Sigmoid colon (tissue), 7 donors: ENCODE data around the gene CAPN2. TPM values are rescaled to one million over a fixed set of nuclear protein-coding genes. Genes with fewer than 3 reads are reported as not detected.

Experiments
- DNase-seq: peaks from one replicate; pipeline ENCODE4 v3.0.0-alpha.2; 2019
- H3K27ac ChIP-seq, 4 donors: fragments of 200-600 bp; sonication (generic); one replicate each; pipeline ENCODE4 v1.5.1; 2016 to 2019; ENCODE audit warnings: mild to moderate bottlenecking in 1 of 4
- H3K27me3 ChIP-seq, 3 donors: fragments of 200-600 bp; sonication (generic); one replicate each; pipeline ENCODE4 v1.5.1; 2019; ENCODE audit warnings: mild to moderate bottlenecking in 1 of 3
- H3K36me3 ChIP-seq, 4 donors: fragments of 200-600 bp; sonication (generic); one replicate each; pipeline ENCODE4 v1.5.1; 2016 to 2019
- H3K4me1 ChIP-seq, 4 donors: fragments of 200-600 bp; sonication (generic); one replicate each; pipeline ENCODE4 v1.5.1; 2017 to 2019
- H3K4me3 ChIP-seq, 4 donors: fragments of 200-600 bp; sonication (generic); one replicate each; pipeline ENCODE4 v1.5.1; 2017 to 2019; ENCODE audit warnings: mild to moderate bottlenecking in 2 of 4, moderate library complexity in 1 of 4
- H3K9me3 ChIP-seq, 4 donors: fragments of 200-600 bp in 3 of 4; sonication (generic) in 3 of 4; one replicate each; pipeline versions ENCODE4 v1.5.1 to v1.6.1; 2013 to 2019
- EP300 ChIP-seq, 4 donors: sonication (generic); formaldehyde crosslinking; IDR thresholded peaks; one replicate each; pipeline ENCODE4 v1.6.1; 2017; ENCODE audit warnings: antibody characterized with exemption in 4 of 4
- POLR2A ChIP-seq, 2 donors: fragments of 450-650 bp; IDR thresholded peaks; one replicate each; pipeline ENCODE4 v1.6.1; 2016; ENCODE audit warnings: antibody characterized with exemption in 2 of 2, mild to moderate bottlenecking in 2 of 2, moderate library complexity in 2 of 2
- POLR2AphosphoS5 ChIP-seq, 4 donors: sonication (generic); formaldehyde crosslinking; IDR thresholded peaks; one replicate each; pipeline ENCODE4 v1.6.1; 2017; ENCODE audit warnings: antibody characterized with exemption in 4 of 4
- WGBS, 2 donors: extraction: QIAGEN DNeasy Blood & Tissue Kit; methylation state at CpG; one replicate each; pipeline ENCODE4 v1.1.7; 2013; 5-methylcytosine and 5-hydroxymethylcytosine counted together
- intact Hi-C: fragments of 100-400 bp; cut with DNase I; formaldehyde crosslinking; loops from one replicate; pipeline ENCODE4 v1.15.1; 2023
- polyA plus RNA-seq, 3 donors: library from polyadenylated mRNA; stranded (reverse); fragments of 200-250 nt; gene quantifications; one replicate each; pipeline ENCODE4 v1.2.3, GENCODE V29; 2013
- total RNA-seq, 4 donors: library from RNA; depleted of rRNA; stranded (reverse); fragments of >200 nt; gene quantifications; one replicate each; pipeline ENCODE4 v1.1.0, GENCODE V29; 2016
- TF ChIP-seq, protein P1 (sequence below), 4 experiments: fragments of 450-650 bp in 3 of 4; fragments of 200-600 bp in 1 of 4; IDR thresholded peaks; one replicate each; pipeline ENCODE4 v1.5.1; 2016 to 2019; ENCODE audit warnings: antibody characterized with exemption in 4 of 4, mild to moderate bottlenecking in 3 of 4, moderate library complexity in 2 of 4
- donor health status: healthy with polysubstance abuse.
- donor health status: Bipolar disorder and iron deficiency.
- donor health status: healthy.

Gene CAPN2
- total and polyA plus RNA-seq, 7 donors, result 67.3 to 266 (median 135) TPM

DNA sequence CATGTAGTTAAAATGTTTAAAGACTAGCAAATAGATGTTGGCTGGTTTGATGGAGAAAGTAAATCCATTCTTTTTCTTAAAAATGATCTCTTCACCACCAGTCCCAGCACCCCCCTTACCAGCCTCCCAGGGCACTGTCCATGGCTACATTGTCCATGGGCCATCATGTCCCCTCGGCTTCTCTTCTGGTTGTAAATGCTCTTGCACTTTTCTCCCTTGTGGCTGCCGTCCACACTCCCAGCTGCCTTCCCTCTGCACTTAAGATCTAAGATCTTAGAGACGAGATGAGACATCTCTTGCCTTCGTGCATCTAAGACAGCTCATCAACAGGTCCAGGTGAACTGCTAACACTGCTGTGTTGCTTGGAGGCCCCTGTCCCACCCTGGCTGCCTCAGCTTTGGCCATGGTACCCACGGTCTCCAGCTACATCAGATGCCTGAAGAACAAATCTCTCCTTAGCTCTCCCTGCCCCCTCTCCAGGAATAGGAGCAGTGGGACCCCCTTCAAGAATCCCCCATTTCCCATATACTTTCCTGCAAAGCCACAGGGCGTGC, 11.1 kb downstream of the CAPN2 start:
- Histone ChIP-seq H3K36me3 (peaks cover 0 to 44% (median 12%) of the 10 kb centered on the region in 4 donors), H3K27ac (peak overlapping the region in 1 of 4 donors; percentile 21), H3K4me1 (peaks cover 0 to 52% (median 30%) of the 10 kb centered on the region in 4 donors), H3K27me3 (no peaks in the 10 kb centered on the region), H3K4me3 (no peak overlapping the region), H3K9me3 (no peaks in the 10 kb centered on the region)
- WGBS, 2 donors, result 89 to 92% methylated on average over 6 of the region's 6 CpGs
- TF ChIP-seq, protein P1, sequence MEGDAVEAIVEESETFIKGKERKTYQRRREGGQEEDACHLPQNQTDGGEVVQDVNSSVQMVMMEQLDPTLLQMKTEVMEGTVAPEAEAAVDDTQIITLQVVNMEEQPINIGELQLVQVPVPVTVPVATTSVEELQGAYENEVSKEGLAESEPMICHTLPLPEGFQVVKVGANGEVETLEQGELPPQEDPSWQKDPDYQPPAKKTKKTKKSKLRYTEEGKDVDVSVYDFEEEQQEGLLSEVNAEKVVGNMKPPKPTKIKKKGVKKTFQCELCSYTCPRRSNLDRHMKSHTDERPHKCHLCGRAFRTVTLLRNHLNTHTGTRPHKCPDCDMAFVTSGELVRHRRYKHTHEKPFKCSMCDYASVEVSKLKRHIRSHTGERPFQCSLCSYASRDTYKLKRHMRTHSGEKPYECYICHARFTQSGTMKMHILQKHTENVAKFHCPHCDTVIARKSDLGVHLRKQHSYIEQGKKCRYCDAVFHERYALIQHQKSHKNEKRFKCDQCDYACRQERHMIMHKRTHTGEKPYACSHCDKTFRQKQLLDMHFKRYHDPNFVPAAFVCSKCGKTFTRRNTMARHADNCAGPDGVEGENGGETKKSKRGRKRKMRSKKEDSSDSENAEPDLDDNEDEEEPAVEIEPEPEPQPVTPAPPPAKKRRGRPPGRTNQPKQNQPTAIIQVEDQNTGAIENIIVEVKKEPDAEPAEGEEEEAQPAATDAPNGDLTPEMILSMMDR (IDR thresholded peaks at IDR 0.05), result no peak
- TF ChIP-seq POLR2AphosphoS5 (IDR thresholded peaks at IDR 0.05) (no peak), EP300 (IDR thresholded peaks at IDR 0.05) (no peak), POLR2A (IDR thresholded peaks at IDR 0.05) (no peak)
- intact Hi-C loops, result no loop called here
- DNase-seq, result no peak

DNA sequence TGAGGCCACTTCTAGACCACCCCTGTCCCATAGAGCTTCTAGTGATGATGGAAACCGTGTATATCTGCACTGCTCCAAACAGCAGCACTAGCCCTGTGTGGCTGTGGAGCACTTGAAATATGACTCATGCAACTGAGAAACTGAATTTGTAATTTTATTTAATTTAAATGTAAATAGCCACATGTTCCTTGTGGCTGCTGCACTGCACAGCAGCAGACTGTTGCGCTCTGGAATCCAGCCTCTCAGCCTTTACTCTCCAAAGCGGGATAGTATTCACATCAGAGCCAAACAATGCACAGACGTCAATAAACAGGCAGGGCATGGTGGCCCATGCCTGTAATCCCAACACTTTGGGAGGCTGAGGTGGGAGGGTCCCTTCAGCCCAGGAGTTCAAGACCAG, 12.0 kb downstream of the CAPN2 start:
- Histone ChIP-seq H3K4me3 (no peak overlapping the region), H3K27ac (no peak overlapping the region), H3K27me3 (no peaks in the 10 kb centered on the region), H3K4me1 (peaks cover 0 to 47% (median 30%) of the 10 kb centered on the region in 4 donors), H3K36me3 (peaks cover 0 to 35% (median 7%) of the 10 kb centered on the region in 4 donors), H3K9me3 (no peaks in the 10 kb centered on the region)
- intact Hi-C loops, result no loop called here
- WGBS, 2 donors, result 86% methylated on average over 4 of the region's 4 CpGs
- TF ChIP-seq POLR2A (IDR thresholded peaks at IDR 0.05), result no peak
- DNase-seq, result no peak

DNA sequence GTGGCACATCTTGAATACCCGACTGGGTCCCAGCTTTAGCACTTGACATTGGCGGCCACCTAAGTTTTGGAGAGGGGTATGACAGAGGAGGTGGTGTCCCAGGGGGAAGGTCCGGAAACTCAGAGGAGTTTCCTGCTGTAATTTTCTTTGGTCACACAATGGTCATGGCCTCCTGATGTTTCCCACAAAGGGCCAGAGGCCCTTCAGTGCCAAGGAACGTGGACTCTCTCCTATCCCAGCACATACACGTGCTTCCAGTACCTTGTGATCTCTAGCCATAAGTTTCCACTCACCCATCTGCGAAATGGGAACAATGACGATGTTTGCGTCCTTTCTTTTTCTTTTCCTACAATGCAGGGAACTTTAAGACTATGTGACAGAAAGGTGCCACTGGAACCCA, 13.2 kb downstream of the CAPN2 start:
- Histone ChIP-seq H3K27ac (peak overlapping the region; percentile 64 to 77 (median 72)), H3K9me3 (no peaks in the 10 kb centered on the region), H3K27me3 (no peaks in the 10 kb centered on the region), H3K36me3 (peaks cover 0 to 23% (median 2%) of the 10 kb centered on the region in 4 donors), H3K4me1 (peaks cover 0 to 42% (median 29%) of the 10 kb centered on the region in 4 donors), H3K4me3 (no peak overlapping the region)
- no peak for DNase-seq
- WGBS, 2 donors, result 90 to 92% methylated on average over 8 of the region's 8 CpGs
- TF ChIP-seq EP300 (IDR thresholded peaks at IDR 0.05), result no peak
- TF ChIP-seq, protein P1 (IDR thresholded peaks at IDR 0.05), result no peak
- TF ChIP-seq POLR2A (IDR thresholded peaks at IDR 0.05), result no peak
- TF ChIP-seq POLR2AphosphoS5 (IDR thresholded peaks at IDR 0.05), result no peak
- intact Hi-C loops, result no loop called here

DNA sequence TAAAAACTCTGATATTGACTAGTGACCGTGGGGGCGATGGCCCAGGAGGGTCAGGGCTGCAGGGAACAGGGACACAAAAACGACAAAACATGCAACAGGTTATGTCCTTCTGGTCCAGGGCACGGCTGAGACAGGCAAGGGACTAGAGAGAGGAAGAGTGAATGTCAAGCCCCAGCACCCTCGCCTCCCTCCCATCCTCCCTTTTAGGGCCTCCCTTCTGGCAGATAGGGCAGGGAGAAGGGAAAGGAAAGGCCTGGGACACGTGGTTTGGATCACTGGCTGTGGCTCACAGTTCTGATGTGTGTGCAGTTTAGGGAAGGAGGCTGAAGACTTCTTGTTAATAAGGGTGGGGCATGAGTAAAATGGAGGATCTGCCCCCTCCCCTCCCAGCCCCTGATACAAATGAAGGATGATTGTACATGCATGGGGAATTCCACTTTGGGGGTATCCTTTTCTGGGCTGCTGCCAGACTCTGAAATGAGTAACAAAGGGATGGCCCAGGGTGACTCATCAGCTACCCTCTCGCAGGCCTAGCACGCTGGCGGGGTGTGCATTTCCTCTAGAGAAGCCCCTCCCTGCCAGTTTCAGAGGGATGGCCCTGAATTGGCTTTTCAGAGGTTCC, 14.2 kb downstream of the CAPN2 start:
- Histone ChIP-seq H3K9me3 (no peaks in the 10 kb centered on the region), H3K4me3 (no peak overlapping the region), H3K27me3 (no peaks in the 10 kb centered on the region), H3K4me1 (peaks cover 0 to 42% (median 33%) of the 10 kb centered on the region in 4 donors), H3K36me3 (peaks cover 0 to 15% (median 0%) of the 10 kb centered on the region in 4 donors), H3K27ac (peak overlapping the region; percentile 64 to 77 (median 72))
- 30 to 47% methylated on average over 9 of the region's 9 CpGs for WGBS, 2 donors
- TF ChIP-seq POLR2AphosphoS5 (IDR thresholded peaks at IDR 0.05) (peak in 1 of 4 donors; percentile 56), POLR2A (IDR thresholded peaks at IDR 0.05) (no peak)
- peak; percentile 89 for DNase-seq
- intact Hi-C loops, result no loop called here

DNA sequence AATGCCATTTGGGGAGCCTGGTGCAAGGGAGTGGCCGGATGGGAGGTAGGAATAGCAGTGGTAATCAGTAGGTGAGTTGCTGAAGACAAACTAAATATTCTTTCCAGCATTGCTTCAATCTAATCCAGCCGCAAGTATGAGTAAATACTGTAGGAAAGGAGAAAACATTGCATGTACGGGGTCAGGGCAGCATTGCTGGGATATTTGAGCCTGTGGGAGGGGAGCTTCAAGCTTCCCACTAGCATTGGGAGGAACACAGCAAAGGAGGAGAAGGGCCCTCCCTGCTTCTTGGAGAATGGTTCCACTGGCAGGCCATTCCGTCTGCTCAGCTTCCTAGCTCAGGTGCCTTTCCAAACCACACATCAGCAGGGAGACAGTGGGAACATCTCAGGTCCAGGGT, 15.2 kb downstream of the CAPN2 start:
- intact Hi-C loops, result no loop called here
- Histone ChIP-seq H3K36me3 (peaks cover 0 to 11% (median 0%) of the 10 kb centered on the region in 4 donors), H3K4me3 (no peak overlapping the region), H3K27me3 (no peaks in the 10 kb centered on the region), H3K9me3 (no peaks in the 10 kb centered on the region), H3K4me1 (peaks cover 0 to 48% (median 40%) of the 10 kb centered on the region in 4 donors), H3K27ac (peak overlapping the region; percentile 64 to 77 (median 72))
- TF ChIP-seq POLR2A (IDR thresholded peaks at IDR 0.05), result no peak
- TF ChIP-seq, protein P1 (IDR thresholded peaks at IDR 0.05), result no peak
- no peak for TF ChIP-seq POLR2AphosphoS5 (IDR thresholded peaks at IDR 0.05)
- no peak for TF ChIP-seq EP300 (IDR thresholded peaks at IDR 0.05)
- 90% methylated on average over 4 of the region's 4 CpGs for WGBS, 2 donors
- DNase-seq, result no peak
